Ovary (tissue), 3 donors: Measurements from ENCODE around the gene SIGLEC5.

Source experiments
- CTCF ChIP-seq, 3 donors: fragments of 450-650 bp in 2 of 3; fragments of 200-600 bp in 1 of 3; IDR thresholded peaks; one replicate each; pipeline versions ENCODE4 v1.5.1 to v1.8.0; 2016 to 2022; ENCODE audit warnings: antibody characterized with exemption in 3 of 3, mild to moderate bottlenecking in 1 of 3
- EP300 ChIP-seq: sonication (generic); formaldehyde crosslinking; IDR thresholded peaks from one replicate; pipeline ENCODE4 v1.6.1; 2017; ENCODE audit warnings: antibody characterized with exemption
- donor health status: DM: no; HTN: no; CAD: no.

GRCh38 chr19:51590441-51590840, 39.8 kb downstream of the SIGLEC5 start:
- TF ChIP-seq EP300 (no peak), CTCF (IDR thresholded peaks at IDR 0.05) (no peak)
